Neutrophil (primary cell): ENCODE data around the gene SUCO.
A peak's percentile ranks its signal among the peaks of the same experiment; 100 is the strongest.
"Not testable (repeated sequence)": the region's sequence is repeated elsewhere in the genome, so short reads cannot be mapped to it uniquely, and the experiment has no call there.

Source experiments
- H3K27ac ChIP-seq: fragments of 200-600 bp; sonication (generic); 2 replicates; pipeline ENCODE4 v1.5.1; 2016; ENCODE audit warnings: mild to moderate bottlenecking, moderate library complexity
- H3K27me3 ChIP-seq: fragments of 200-600 bp; sonication (generic); 2 replicates; pipeline ENCODE4 v1.6.0; 2016; ENCODE audit warnings: mild to moderate bottlenecking
- H3K36me3 ChIP-seq: fragments of 200-600 bp; sonication (generic); 2 replicates; pipeline ENCODE4 v1.5.1; 2017
- H3K4me1 ChIP-seq, 2 experiments: fragments of 200-600 bp in 1 of 2; sonication (generic) in 1 of 2; 1 replicate in 1 of 2; 2 replicates in 1 of 2; pipeline versions ENCODE4 v1.5.1 to v1.6.1; 2013 to 2016; ENCODE audit warnings: low read depth in 1 of 2, low read length in 1 of 2, mild to moderate bottlenecking in 1 of 2, moderate library complexity in 1 of 2; ENCODE audit not compliant: control insufficient read depth in 1 of 2, insufficient read depth in 1 of 2
- H3K4me3 ChIP-seq, 2 experiments: fragments of 200-600 bp in 1 of 2; sonication (generic) in 1 of 2; 1 replicate in 1 of 2; 2 replicates in 1 of 2; pipeline ENCODE4 v1.5.1; 2013 to 2016; ENCODE audit warnings: low read depth in 1 of 2, low read length in 1 of 2, mild to moderate bottlenecking in 1 of 2, moderate library complexity in 1 of 2
- H3K9me3 ChIP-seq: fragments of 200-600 bp; sonication (generic); 2 replicates; pipeline ENCODE4 v1.5.1; 2016
- CTCF ChIP-seq: fragments of 200-600 bp; sonication (generic); IDR thresholded peaks from 2 replicates; pipeline ENCODE4 v1.5.1; 2016; ENCODE audit warnings: antibody characterized with exemption

Gene SUCO

GRCh38 chr1:172616636-172617035 is 83.7 kb downstream of the SUCO start:
- peaks cover 11% of the 10 kb centered on the region for H3K9me3 ChIP-seq
- H3K4me1 ChIP-seq: peaks cover 11 to 16% of the 10 kb centered on the region in 2 experiments
- no peak for TF ChIP-seq CTCF
- no peaks in the 10 kb centered on the region for H3K27me3 ChIP-seq
- H3K4me3 ChIP-seq: no peak overlapping the region
- H3K27ac ChIP-seq: peak overlapping the region; percentile 55
- H3K36me3 ChIP-seq: peaks cover 9% of the 10 kb centered on the region

- H3K27me3 ChIP-seq, H3K36me3 ChIP-seq, H3K4me3 ChIP-seq, H3K27ac ChIP-seq: not testable (repeated sequence)
- Histone ChIP-seq H3K4me1 (peaks cover 11 to 16% of the 10 kb centered on the region in 2 experiments), H3K9me3 (peaks cover 11% of the 10 kb centered on the region)
Measured at GRCh38 chr1:172620603-172621002, 87.7 kb downstream of the SUCO start.

- H3K27me3 ChIP-seq: no peaks in the 10 kb centered on the region
- no peak for TF ChIP-seq CTCF
- no peaks in the 10 kb centered on the region for H3K36me3 ChIP-seq
- peaks cover 11% of the 10 kb centered on the region for H3K9me3 ChIP-seq
- H3K4me3 ChIP-seq: no peak overlapping the region
- H3K27ac ChIP-seq: no peak overlapping the region
- H3K4me1 ChIP-seq: no peaks in the 10 kb centered on the region
Measured at GRCh38 chr1:172622541-172622940, 89.6 kb downstream of the SUCO start.

- no peak overlapping the region for H3K4me3 ChIP-seq
- no peaks in the 10 kb centered on the region for H3K27me3 ChIP-seq
- no peaks in the 10 kb centered on the region for H3K4me1 ChIP-seq
- no peak for TF ChIP-seq CTCF
- H3K27ac ChIP-seq: no peak overlapping the region
- H3K36me3 ChIP-seq: no peaks in the 10 kb centered on the region
- H3K9me3 ChIP-seq: peaks cover 11% of the 10 kb centered on the region
Measured at GRCh38 chr1:172623748-172624147, 90.8 kb downstream of the SUCO start.

GRCh38 chr1:172626845-172627244 is 93.9 kb downstream of the SUCO start:
- Histone ChIP-seq H3K36me3 (no peaks in the 10 kb centered on the region), H3K27me3 (no peaks in the 10 kb centered on the region)
- TF ChIP-seq CTCF: no peak

GRCh38 chr1:172627702-172628101 is 94.8 kb downstream of the SUCO start:
- H3K9me3 ChIP-seq: no peaks in the 10 kb centered on the region
- H3K4me1 ChIP-seq: no peaks in the 10 kb centered on the region
- H3K27me3 ChIP-seq: no peaks in the 10 kb centered on the region
- no peaks in the 10 kb centered on the region for H3K36me3 ChIP-seq
- TF ChIP-seq CTCF: no peak
- H3K27ac ChIP-seq: no peak overlapping the region
- no peak overlapping the region for H3K4me3 ChIP-seq

More at GRCh38 chr1:172626845-172627244, 93.9 kb downstream of the SUCO start:
- Histone ChIP-seq H3K27ac (no peak overlapping the region), H3K9me3 (no peaks in the 10 kb centered on the region), H3K4me3 (no peak overlapping the region), H3K4me1 (no peaks in the 10 kb centered on the region)
